DMS79 treated with DMSO at 0.1 percent for 48 hours (cell line): ENCODE measurements around the gene DIO1.
"Not testable (repeated sequence)": the region's sequence is repeated elsewhere in the genome, so short reads cannot be mapped to it uniquely, and the experiment has no call there.

Source experiments
- DNase-seq: peaks from one replicate; lab custom pipeline; 2025; lab: John Stamatoyannopoulos, UW

DIO1 gene

DNA sequence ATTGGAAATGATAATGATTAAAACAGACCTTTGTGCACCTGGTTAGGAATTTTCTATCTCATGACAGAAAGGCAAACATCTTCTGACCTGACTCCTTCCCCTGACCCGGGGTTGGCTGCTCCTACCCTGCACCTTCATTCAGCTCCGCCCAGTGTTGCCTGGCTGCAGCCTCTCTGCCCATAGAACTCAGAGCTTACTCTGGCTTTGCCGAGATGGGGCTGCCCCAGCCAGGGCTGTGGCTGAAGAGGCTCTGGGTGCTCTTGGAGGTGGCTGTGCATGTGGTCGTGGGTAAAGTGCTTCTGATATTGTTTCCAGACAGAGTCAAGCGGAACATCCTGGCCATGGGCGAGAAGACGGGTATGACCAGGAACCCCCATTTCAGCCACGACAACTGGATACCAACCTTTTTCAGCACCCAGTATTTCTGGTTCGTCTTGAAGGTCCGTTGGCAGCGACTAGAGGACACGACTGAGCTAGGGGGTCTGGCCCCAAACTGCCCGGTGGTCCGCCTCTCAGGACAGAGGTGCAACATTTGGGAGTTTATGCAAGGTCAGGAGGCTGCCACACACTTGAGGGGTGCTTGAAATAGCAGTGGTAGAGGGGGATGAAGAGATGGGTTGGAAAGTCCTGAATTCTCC, at the start of gene DIO1:
Gene DIO1, plus strand, starts transcription at position 189 of the 638 bp plus-strand sequence. Its CDS starts 24 bp downstream, at position 213.
- peak; percentile 44 for DNase-seq

DNA sequence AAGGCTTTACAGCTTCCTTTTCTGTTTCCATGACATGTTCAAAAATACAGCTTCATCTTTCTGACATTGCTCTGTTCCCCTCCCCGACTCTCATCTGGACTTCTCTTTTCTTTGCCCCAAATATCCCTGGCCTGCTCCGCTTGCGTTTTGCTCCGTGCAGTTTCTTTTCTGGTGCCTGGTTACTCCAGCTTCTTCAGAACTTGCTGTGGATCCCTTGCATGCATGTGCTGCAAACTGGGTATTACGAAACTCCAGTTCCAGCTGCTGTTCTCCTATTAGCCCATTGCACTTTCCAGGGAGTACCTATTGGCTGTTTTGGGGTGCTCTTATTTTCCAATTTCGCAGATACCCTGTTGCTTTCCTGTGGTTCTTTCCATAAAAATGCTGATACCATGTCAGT, 46.0 kb upstream of the DIO1 start:
- DNase-seq: no peak

DNA sequence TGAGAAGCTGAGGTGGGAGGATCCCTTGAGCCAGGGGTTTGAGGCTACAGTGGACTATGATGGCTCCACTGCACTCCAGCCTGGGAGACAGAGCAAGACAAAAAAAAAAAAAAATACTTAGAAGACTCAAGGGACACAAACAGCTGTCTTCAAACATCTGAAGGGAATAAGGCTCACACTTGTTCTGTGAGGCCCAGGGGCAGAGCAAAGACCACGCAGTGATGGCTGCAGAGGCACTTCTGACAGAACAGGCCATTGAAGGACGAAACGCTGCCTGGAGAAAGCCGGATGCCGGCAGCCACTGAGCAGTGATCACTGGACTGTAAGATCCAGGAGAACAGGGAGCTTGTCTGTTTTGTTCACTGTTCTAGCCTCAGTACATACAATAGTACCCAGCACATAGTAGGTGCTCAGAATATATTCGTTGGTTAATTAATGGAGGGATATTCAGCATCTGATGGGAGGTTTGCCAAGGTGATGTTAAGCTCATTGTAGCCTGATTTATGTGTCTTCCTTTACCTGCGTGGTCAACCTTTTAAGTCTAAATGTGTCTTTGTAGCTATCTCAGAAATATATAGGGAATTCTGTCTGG, 43.8 kb upstream of the DIO1 start:
- DNase-seq: no peak

DNA sequence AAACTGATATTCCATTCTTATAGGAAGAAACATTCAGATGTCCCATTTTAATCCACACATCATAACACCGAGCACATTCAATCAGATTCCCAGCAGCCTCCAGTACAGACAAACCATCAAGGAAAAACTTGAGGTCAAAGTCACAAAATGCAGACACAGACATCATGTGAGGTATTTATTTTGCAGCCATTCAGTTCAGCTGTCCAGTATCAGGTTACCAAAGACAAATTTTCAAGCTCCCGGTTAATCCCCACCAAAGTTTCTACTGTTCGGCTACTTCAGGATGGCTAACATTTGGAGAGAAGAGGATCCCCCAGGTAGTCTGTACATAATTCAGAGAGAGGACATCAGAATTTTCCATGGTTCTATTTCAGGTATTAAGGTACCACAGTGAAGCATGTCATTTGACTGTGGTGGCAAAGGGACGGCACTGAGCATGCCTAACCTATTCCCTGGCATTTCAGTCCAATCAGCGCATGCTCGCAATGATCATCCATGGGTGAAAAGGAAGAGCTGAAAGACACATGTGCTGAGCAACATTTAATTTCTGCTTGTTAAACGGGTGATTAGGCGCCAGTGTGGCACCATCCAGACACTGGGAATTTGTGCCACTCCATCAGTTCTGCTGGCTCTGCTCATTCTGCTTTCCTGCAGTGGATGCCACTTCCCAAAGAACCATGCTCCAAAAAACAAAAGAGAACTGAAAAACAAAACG, 42.3 kb upstream of the DIO1 start:
- no peak for DNase-seq

DNA sequence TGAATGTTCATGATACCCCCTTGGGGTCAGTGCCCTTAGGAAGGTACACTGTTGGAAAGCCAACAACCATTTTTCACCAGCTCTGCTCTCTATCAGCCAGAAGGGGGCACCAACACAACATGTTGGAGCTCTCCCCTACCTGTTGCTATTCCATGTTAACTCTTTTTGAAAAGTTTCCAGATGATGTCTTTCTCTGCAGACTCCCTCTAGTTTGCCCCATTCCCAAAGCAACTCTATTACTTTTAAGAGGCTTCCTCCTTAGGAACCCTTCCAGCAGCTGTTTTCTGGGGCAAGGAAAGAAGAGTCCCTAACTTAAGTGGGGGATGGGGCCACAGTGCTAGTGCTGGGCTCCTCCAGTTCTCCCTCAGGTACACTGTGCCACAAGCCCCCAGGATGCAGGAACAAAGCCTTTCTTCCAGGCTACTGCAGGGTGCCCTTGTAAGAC, 33.0 kb upstream of the DIO1 start:
- DNase-seq: peak; percentile 26

DNA sequence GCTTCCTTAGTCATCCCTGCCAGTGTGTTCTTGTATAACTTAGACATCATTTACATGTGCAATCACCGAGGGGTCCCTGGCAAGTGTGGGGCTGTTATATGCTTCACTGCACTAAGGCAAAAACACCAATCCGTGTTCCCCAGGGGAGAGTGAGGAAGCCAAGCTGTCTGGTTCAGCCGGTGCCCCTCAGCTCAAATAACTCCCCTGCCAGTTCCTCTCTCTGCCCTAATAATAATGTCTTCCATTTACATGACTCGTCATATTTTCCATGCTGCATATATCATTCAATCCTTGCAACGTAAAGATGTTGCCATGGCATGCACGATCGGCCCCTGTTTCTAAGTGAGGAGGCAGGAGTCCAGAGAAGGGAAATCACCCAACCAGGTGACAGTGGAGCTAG, 31.5 kb upstream of the DIO1 start:
- DNase-seq: no peak

DNA sequence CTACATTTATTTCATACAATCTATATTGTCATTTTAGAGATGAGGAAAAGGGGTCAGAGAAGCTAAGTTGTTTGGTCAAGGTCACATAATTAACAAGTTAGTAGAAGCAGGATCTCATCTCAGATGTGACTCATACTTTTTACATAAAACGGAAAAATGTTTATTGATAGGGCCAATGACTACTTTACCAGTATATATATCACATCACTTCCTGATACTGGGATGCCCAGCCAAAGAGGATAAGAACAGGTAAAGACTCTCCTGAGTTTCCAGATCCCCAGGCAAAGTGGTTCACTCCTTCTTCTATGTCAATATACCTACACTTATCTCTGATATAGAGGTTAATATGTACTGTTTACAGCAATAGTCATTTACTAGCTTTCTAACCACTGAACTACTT, 25.4 kb upstream of the DIO1 start:
- DNase-seq: no peak

DNA sequence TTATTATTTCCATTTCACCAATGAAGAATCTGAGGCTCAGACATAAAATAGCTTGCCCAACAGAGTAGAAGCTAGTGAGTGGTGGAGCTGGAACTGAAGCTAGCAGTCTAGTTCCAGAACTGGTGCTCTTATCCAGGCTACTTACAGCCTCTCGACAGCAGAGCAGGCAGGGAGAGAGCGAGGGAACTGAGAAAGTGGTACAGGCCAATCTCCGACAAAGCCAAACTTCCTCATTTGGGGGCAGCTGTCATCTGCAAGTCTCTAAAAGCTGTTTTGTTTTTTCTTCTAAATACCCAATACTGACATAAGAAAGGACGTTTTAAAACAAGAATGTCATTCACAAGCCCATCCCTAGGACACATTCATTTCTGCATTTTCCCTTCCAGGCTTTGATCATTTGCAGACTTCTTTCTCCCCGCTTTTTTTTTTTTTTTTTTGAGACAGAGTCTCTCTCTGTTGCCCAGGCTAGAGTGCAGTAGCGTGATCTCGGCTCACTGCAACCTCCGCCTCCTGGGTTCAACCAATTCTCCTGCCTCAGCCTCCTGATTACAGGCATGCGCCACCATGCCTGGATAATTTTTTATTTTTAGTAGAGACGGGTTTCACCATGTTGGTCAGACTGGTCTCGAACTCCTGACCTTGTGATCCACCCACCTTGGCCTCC, 24.4 kb upstream of the DIO1 start:
- no peak for DNase-seq

DNA sequence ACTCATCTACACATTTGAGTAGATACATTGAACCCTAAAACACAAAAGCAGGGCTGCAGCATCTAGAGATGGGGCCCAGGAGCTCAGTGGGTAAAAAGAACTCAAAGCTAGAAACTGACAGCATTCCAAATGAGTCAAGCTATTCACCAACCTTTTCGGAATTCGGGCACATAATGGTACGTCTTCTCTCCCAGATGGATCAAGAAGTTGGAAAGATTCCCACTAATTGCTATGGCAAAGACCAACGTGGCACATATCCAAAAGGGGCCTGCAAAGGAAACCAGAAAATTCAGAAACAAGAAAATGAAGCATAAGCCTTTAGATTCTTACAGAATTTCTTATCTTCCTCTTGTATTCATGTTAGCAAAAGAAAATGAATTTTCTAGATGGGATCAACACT, 22.8 kb upstream of the DIO1 start:
- no peak for DNase-seq

DNA sequence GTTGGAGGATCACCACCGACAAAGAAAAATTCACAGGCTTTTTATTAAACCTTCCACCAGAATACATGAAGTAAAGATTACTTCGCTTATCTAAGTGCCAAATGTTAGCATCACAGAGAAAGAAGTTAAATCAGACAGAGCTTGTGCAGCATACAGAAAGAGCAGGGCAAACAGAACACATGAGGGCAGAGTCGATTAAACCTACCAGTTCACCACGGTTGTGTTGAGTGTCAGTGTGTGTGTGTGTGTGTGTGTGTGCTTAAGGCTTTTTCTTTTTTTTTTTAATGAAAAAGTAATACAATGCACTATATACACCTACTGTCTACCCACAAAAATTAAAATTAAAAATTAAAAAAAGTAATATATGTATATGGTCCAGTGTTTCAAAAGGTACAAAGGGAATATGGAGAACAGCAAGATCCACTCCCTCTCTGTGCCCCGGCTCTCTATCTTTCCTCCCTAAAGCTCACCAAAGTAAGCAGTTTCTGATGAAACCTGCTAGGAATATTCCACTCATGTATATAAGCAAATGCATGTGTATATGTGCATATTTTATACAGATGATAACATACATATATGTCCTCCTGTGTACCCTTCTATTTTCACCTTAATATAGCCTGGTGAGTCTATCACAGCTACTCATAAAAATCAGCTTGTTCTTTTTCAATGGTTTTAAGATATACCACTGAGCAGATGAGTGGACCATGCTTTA, 22.1 kb upstream of the DIO1 start:
- DNase-seq: no peak

DNA sequence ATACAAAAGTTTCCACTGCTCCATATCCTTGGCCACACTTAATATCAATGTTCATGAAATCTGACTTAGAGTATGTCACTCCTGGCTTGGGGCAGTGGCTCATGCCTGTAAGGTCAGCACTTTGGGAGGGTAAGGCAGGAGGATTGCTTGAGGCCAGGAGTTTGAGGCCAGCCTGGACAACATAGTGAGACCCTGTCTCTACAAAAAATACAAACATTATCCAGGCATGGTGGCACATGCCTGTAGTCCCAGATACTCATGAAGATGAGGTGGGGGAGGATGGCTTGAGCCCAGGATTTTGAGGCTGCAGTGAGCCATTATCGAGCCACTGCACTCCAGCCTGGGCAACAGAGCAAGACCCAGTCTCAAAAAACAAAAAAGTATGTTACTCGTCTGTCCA, 18.8 kb upstream of the DIO1 start:
- DNase-seq: not testable (repeated sequence)

DNA sequence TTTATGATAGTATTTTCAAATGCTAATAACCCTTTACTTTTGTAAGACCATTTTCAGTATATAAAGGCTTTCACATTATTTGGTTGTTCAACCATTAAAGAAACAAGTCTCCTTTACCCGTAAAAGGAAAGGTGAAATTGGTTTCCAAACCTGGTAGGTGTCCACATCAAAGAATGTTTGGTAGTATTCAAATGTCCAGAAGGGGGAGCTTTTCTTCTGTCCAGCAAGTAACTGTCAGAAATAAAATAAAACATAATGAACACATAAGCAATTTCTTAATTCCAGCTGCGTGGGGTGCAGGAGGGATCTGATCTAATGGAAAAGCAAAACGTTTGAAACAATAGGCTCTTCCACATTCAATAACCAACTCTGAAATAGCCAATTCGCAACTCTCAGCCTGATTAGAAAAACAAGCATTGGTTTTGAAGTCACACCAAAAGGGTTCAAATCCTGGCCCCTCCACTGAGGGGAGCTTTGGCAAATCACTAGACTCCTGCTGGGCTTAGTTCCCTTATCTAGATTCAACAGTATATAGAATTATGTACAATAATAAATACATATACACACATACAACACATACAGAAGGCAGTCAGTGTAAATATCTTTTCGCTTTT, 15.4 kb upstream of the DIO1 start:
- DNase-seq: peak; percentile 50

DNA sequence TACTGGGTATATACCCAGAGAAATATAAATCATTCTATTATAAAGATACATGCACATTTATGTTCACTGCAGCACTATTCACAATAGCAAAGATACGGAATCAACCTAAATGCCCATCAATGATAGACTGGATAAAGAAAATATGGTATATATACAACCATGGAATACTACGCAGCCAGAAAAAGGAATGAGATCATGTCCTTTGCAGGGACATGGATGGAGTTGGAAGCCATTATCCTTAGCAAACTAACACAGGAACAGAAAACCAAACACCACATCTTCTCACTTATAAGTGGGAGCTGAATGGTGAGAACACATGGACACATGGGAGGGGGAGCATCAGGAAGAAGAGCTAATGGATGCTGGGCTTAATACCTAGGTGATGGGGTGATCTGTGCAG, 12.1 kb upstream of the DIO1 start:
- DNase-seq: not testable (repeated sequence)

DNA sequence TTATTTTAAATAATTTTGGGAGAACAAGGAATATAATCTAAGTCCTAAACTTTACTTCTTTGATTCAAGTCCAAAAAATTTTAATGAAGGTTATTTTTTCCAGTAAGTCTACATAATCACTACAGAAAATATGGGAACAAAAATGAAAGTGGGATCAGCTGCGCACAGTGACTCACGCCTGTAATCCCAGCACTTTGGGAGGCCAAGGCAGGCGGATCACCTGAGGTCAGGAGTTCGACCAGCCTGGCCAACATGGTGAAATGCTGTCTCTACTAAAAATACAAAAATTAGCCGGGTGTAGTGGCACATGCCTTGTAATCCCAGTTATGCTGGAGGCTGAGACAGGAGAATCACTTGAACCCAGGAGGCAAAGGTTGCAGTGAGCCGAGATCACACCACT, 10.4 kb upstream of the DIO1 start:
- not testable (repeated sequence) for DNase-seq

DNA sequence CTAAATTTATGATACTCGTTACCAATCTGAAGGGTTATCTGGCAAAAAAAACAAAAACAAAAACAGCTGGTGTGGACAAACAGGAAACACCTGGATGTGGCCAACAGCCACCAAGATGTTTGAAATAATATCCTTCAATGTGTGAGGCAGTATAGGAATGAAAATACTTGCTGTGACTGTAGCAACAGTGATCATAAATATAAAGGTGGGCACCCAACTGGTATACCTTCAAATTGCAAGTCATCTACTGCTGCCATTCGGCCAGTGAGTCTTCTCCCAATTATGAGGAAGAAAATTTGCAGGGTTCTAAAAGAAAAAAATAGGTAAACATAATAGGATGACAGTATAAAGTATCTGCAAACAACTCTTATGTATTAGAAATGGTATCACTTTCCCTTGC, 5.3 kb upstream of the DIO1 start:
- no peak for DNase-seq

DNA sequence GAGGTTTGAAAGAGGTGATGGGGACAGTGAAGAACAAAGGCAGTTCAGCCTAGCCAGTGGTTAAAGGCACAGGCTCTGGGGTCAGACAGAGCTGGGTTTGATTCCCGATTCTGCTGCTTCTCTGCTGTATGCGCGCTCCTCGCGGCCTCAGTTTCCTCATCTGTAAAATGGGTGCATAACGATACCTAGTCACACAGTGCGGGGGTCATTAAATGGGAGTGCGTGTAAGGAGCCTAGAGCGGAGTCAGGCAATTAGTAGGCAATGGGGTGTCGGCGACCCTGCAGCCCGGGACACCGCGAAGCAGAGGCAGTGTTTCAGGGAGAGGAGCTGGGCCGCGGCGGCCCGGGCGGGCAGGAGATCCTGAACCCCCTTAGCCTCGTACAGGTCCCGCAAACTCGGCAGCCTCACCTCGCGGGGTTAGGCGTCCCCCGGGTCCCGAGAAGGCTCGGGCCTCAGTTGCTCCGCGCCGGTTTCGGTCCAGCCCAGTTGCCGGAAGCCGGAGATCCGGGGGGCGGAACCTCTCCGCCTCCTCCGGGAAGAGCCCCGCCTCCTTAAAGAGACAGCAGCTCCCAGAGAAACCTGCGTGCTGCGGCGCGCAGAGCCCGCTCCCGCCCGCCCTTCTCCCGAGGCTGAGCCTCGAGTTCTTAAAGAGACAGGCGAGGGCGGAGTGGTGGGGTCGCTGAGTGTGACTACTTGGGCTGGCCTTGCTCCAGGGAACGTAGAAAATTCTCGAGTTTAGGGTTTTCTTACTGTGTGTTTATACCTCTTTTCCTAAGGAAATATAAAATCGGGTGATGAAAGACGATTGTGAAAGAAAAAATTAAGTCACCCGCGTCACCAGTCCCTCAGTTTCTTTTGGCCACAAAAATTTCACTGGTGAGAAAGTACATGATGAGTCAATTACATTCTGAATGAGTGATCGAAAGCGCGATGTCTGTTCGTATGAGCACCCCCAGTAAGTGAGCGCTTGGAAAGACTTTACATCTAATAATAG, 4.4 kb upstream of the DIO1 start, which contains the start of gene YIPF1:
Gene YIPF1, minus strand, starts transcription at position 494 of the 995 bp plus-strand sequence. CDS start 860 bp downstream, outside the sequence.
- DNase-seq: peak; percentile 84

DNA sequence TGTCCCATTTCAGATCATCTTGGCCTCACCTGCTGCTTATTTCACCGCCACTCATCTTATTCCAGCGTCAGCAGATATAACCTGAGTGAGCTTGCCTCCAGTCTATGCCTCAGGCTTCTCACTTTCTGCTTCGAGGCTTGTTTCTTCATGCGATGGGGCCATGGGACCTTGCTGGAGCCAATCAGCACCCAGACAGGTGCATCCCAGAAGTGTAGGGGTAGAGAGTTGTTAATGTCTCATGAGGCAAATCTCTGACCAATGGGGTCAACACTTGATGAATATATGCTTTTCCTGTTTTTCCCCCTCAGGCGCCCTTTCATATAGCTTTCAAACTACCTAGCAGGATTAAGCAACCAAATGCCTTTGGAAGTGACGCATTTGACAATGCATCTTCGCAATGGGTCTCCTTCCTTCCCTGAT, 3.5 kb upstream of the DIO1 start:
- DNase-seq: peak; percentile 84

DNA sequence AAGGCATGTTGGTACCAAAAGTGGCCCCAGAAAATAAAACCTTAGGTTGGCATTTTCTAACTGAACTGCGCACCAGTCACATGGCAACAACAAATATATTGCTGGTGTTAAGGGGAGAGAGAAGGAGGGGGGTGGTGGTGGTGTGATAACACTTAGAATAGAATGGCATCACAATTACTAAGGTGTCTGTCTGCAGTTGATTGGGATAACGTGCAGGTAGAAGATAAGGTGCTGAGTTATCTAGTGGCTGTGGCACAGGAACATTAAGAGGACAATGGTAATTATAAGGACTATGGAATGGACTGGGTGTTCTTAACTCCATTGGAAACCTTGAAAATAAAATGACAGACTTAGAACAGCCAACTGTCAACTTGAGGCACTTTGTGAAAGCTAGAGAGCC, 3.0 kb upstream of the DIO1 start:
- no peak for DNase-seq

DNA sequence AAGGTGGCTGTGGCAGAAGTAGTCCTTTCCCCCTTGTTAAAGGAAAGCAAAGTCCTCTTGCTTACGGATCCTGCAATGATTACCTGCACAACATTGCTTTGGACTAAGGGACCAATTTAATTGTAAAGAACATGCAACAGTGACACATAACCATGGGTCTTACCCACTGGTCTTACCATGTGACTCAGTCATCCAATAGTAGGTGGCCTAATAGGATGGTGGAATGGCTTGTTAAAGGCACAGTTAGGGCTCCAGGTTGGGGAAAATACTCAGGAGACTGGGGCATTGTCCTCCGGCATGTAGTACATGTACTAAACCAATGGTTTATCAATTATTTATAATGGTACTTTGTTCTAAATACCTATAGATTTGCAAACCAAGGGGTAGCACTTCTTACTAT, 2.3 kb upstream of the DIO1 start:
- no peak for DNase-seq

DNA sequence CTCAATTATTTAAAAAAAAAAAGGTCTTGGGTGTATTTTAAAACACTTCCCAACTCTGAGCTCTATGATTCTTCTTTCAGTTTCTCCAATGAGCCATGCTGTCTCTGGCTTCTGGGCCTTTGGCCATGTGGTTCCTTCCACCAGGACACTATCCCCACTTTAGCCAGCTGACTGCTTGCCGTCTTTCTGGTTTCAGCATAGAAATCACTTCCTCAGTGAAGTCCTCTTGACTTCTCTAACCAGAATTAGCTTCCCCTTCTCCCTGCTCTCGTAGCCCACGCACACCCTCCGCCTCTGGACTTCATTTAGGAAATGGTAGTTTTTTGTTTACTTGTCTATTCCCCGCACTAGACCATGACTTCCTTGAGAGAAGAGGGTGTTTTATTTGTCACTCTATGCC, 1.1 kb upstream of the DIO1 start:
- DNase-seq: no peak
